ENCODE results near the gene ARMC8.

ARMC8 gene

GRCh38 chr3:138308783-138309182 lies 121.7 kb downstream of the ARMC8 start:
- no peak for DNase-seq (ENCODE audit: low read depth)

GRCh38 chr3:138310494-138310893 lies 123.4 kb downstream of the ARMC8 start:
- no peak for DNase-seq (ENCODE audit: low read depth)

- no peak for DNase-seq (ENCODE audit: low read depth)
Measured at GRCh38 chr3:138314751-138315150, 127.7 kb downstream of the ARMC8 start.

GRCh38 chr3:138317687-138318086 lies 130.6 kb downstream of the ARMC8 start:
- no peak for DNase-seq (ENCODE audit: low read depth)

- no peak for DNase-seq (ENCODE audit: low read depth)
Measured at GRCh38 chr3:138323971-138324370, 136.9 kb downstream of the ARMC8 start.

- DNase-seq (ENCODE audit: low read depth), result no peak
Measured at GRCh38 chr3:138325990-138326389, 138.9 kb downstream of the ARMC8 start.

GRCh38 chr3:138326866-138327595 lies 139.9 kb downstream of the ARMC8 start:
- DNase-seq (ENCODE audit: low read depth), result no peak

- no peak for DNase-seq (ENCODE audit: low read depth)
Measured at GRCh38 chr3:138327831-138328230, 140.7 kb downstream of the ARMC8 start.

GRCh38 chr3:138328341-138328740 lies 141.2 kb downstream of the ARMC8 start:
- DNase-seq (ENCODE audit: low read depth), result no peak

- DNase-seq (ENCODE audit: low read depth), result peak; percentile 40
Measured at GRCh38 chr3:138329127-138329983, 142.3 kb downstream of the ARMC8 start, which contains the start of gene NME9. Gene NME9, minus strand, starts transcription at chr3:138329851. Its CDS starts 516 bp downstream, at chr3:138329335.

- no peak for DNase-seq (ENCODE audit: low read depth)
Measured at GRCh38 chr3:138329984-138330293, 142.8 kb downstream of the ARMC8 start.

GRCh38 chr3:138331143-138331894 lies 144.2 kb downstream of the ARMC8 start:
- peak; percentile 12 for DNase-seq (ENCODE audit: low read depth)

GRCh38 chr3:138332472-138333073 lies 145.5 kb downstream of the ARMC8 start:
- DNase-seq (ENCODE audit: low read depth), result peak; percentile 25

GRCh38 chr3:138334608-138335007 lies 147.5 kb downstream of the ARMC8 start:
- no peak for DNase-seq (ENCODE audit: low read depth)

GRCh38 chr3:138336454-138336999 lies 149.4 kb downstream of the ARMC8 start:
- no peak for DNase-seq (ENCODE audit: low read depth)

- DNase-seq (ENCODE audit: low read depth), result no peak
Measured at GRCh38 chr3:138338244-138338643, 151.1 kb downstream of the ARMC8 start.

- DNase-seq (ENCODE audit: low read depth), result no peak
Measured at GRCh38 chr3:138338811-138339210, 151.7 kb downstream of the ARMC8 start.

- no peak for DNase-seq (ENCODE audit: low read depth)
Measured at GRCh38 chr3:138340511-138340910, 153.4 kb downstream of the ARMC8 start.

GRCh38 chr3:138344754-138345153 lies 157.7 kb downstream of the ARMC8 start:
- DNase-seq (ENCODE audit: low read depth), result no peak
